ENCODE results near the gene ADAT3.

ADAT3 gene

GRCh38 chr19:1929021-1929742 is 24.0 kb downstream of the ADAT3 start:
- TF ChIP-seq, protein P1, sequence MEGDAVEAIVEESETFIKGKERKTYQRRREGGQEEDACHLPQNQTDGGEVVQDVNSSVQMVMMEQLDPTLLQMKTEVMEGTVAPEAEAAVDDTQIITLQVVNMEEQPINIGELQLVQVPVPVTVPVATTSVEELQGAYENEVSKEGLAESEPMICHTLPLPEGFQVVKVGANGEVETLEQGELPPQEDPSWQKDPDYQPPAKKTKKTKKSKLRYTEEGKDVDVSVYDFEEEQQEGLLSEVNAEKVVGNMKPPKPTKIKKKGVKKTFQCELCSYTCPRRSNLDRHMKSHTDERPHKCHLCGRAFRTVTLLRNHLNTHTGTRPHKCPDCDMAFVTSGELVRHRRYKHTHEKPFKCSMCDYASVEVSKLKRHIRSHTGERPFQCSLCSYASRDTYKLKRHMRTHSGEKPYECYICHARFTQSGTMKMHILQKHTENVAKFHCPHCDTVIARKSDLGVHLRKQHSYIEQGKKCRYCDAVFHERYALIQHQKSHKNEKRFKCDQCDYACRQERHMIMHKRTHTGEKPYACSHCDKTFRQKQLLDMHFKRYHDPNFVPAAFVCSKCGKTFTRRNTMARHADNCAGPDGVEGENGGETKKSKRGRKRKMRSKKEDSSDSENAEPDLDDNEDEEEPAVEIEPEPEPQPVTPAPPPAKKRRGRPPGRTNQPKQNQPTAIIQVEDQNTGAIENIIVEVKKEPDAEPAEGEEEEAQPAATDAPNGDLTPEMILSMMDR (IDR thresholded peaks at IDR 0.05; ENCODE audit: borderline replicate concordance, control extremely low read depth, extremely low read depth, insufficient read depth, missing control alignments): peak; percentile 92
- in situ Hi-C loops (cut with MboI; ENCODE audit: low sequenced_read_pairs, unreplicated experiment): no loop called here
- peak; percentile 93 for DNase-seq (ENCODE audit: low spot score)

GRCh38 chr19:1931445-1931844 is 26.2 kb downstream of the ADAT3 start:
- no peak for DNase-seq (ENCODE audit: low spot score)
- TF ChIP-seq, protein P1 (IDR thresholded peaks at IDR 0.05; ENCODE audit: borderline replicate concordance, control extremely low read depth, extremely low read depth, insufficient read depth, missing control alignments): no peak
- in situ Hi-C loops (cut with MboI; ENCODE audit: low sequenced_read_pairs, unreplicated experiment): no loop called here

DNA sequence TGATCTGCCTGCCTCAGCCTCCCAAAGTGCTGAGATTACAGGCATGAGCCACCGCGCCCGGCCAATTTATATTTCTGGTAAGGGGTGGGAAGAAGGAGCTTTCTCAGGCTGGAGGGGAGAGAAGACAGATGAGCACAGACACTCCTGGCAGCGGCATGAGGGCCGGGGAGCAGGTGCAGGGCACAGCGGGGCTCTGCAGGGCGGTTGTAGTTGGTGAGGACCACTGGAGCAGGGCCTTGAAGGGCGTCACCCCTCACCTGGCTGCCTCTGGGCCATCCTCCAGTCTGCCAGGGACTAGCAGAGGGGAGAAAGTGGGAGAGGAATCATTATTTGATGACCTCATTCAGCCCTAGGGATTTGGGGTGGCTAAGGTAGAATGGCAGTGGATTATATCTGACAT is 27.2 kb downstream of the ADAT3 start:
- TF ChIP-seq, protein P1 (IDR thresholded peaks at IDR 0.05; ENCODE audit: borderline replicate concordance, control extremely low read depth, extremely low read depth, insufficient read depth, missing control alignments): no peak
- in situ Hi-C loops (cut with MboI; ENCODE audit: low sequenced_read_pairs, unreplicated experiment): no loop called here

DNA sequence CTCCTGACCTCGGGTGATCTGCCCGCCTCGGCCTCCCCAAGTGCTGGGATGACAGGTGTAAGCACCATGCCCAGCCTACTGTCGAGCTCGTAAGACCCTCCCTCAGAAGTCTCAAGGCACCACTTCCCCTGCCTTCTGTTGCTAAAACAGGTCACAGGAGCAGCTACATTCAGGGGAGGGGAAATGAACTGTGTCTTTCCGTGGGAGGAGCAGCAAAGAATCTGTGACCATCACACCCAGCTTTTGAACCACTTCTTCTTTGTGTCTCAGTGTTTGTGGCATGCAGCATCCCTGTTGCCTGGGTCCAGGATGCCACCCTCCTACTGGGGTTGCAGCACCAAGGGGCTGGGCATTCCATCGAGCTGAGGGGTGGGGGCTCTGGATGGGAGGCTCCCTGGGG is 28.0 kb downstream of the ADAT3 start:
- DNase-seq (ENCODE audit: low spot score): peak; percentile 64
- TF ChIP-seq, protein P1 (IDR thresholded peaks at IDR 0.05; ENCODE audit: borderline replicate concordance, control extremely low read depth, extremely low read depth, insufficient read depth, missing control alignments): no peak
- in situ Hi-C loops (cut with MboI; ENCODE audit: low sequenced_read_pairs, unreplicated experiment): no loop called here

More for the DNA sequence above, 27.2 kb downstream of the ADAT3 start:
- no peak for DNase-seq (ENCODE audit: low spot score)

GRCh38 chr19:1933942-1934341 is 28.7 kb downstream of the ADAT3 start:
- TF ChIP-seq, protein P1 (IDR thresholded peaks at IDR 0.05; ENCODE audit: borderline replicate concordance, control extremely low read depth, extremely low read depth, insufficient read depth, missing control alignments): no peak
- DNase-seq (ENCODE audit: low spot score): no peak
- in situ Hi-C loops (cut with MboI; ENCODE audit: low sequenced_read_pairs, unreplicated experiment): no loop called here

DNA sequence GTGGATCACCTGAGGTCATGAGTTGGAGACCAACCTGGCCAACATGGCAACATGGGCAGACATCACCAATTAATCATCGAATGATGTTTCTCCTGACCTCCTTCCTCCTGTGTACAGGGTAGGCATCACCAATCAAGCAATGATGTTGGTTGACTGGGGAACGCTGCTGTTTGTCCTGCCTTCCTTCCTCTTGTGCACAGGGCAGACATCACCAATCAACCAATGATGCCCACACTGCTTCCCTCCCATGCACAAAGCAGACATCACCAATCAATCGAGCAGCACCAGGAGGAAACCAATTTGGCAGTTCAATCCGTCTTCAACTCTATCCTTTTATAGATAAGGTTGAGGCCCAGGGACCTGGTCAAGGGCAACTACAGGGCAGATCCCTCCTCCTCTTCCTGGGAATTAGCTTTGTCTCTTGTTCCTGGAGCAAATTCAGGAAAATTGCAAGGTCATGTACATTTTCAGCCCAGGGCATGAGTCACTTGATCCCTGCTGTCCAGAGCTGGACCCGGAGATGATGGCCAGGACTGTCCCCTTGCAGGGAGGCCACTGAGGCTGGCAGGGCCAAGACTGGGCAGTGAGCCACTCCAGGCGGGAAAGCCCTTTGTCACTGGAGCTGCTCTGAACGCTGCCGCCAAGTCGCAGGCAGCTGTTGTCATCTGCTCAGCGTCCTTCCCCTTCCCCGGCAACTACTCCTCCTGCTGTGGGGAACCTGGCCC is 30.4 kb downstream of the ADAT3 start:
- in situ Hi-C loops (cut with MboI; ENCODE audit: low sequenced_read_pairs, unreplicated experiment): no loop called here
- TF ChIP-seq, protein P1 (IDR thresholded peaks at IDR 0.05; ENCODE audit: borderline replicate concordance, control extremely low read depth, extremely low read depth, insufficient read depth, missing control alignments): no peak
- no peak for DNase-seq (ENCODE audit: low spot score)
